Activated CD4-positive, CD25-positive, alpha-beta regulatory T cell treated with anti-CD3 and anti-CD28 coated beads, Interleukin-2, amount 50 U/mL, for 72 hours (primary cell): Measurements from ENCODE around the gene ELL2.

ENCODE experiments used
- DNase-seq: peaks from one replicate; pipeline ENCODE4 v3.0.0; 2021

ELL2 gene

DNA sequence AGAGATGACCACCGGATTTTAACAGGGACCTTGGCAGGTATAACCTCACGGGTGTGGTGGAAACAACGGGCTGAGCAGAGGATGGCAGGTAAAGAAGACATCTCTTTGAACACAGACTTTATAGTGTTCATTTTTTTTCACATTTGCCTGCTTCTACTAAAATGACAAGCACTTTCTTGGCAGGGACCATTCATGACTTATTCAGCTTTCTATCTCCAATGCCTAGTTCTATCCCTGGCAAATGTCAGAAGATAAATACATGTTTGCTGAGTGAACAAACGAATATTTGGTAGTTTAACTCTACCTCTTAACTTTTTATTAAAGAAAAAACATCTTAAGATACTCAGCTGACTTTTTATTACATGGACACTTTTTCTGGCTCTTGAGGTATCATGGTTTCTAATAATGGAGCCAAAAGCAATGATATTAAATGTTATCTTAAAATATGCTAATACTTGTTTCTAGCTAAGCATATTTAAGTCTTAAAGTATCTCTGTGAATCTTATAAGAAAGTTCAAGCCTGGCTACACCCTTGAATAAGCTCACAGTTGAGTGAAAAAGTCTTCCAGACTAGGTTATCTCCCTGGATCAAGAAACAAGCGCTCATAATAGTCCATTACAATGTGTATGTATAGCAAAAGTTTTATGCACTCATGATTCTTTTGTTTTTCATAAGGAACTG lies 8.5 kb downstream of the ELL2 start:
- no peak for DNase-seq

DNA sequence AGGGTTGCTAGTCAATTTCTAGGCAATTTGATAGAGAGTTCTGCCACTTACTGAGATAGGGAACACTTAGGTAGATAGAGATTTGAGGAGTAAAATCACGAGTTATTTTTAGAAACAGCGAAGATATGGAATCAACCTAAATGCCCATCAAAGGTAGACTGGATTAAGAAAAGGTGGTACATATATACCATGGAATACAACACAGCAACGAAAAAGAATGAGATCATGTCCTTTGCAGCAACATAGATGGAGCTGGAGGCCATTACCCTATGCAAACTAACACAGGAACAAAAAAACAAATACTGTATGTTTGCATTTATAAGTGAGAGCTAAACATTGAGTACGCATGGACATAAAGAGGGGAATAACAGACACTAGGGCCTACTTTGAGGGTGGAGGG lies 9.7 kb downstream of the ELL2 start:
- DNase-seq: no peak

DNA sequence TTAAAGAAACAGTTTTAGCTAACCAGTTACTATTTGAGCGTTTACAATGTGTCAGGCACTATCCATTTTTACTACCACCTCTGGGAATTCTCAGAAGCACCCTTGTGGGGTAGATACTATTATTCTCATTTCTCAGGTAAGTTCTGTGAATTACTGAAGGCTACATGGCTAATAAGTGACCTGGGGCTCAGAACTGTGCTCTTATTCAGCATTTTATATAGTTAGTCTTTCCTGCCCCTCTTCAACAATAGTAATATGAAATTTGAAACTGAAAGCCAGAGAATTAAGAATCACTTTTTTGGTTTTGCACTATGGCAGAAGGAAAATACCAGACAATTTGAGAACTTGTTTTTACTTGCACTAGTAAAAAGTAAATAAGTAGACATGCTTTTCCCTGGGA lies 11.8 kb downstream of the ELL2 start:
- DNase-seq: no peak

DNA sequence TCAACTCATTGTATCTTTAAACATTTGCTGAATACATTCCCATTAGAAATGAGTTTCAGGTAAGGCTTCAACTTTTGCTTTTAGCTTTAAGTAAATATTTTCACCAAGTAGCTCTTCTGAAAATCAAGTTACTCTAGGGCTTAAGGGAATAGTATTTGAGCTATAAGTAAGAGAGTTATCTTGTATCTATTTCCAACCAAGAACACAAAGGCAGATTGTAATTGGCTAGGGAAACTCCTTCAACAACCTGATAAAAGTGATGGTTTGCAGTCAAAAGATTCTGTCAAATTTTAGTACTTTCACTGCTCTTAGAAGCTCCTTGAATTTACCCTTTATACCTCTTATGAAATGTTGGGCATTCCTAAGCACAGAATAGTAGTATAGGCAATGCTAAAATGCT lies 13.0 kb downstream of the ELL2 start:
- no peak for DNase-seq

DNA sequence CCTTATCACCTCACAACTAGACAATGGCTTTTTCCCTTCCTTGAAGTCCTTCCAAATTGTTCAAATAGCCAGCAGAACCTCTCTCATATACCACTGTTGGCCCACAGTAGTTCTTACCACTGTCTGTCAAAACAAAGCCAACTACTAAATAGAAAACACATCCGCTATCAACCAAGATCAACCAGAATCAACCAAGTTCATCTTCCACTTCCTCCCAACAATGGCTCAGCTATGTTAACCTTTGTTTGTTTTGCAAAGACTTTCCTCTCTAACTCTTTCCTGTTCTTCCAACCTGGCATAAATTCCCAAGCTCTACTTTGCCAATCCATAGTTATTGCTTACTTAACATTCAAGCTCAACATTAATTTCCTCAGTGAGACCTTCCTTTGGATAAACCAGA lies 15.2 kb downstream of the ELL2 start:
- no peak for DNase-seq

DNA sequence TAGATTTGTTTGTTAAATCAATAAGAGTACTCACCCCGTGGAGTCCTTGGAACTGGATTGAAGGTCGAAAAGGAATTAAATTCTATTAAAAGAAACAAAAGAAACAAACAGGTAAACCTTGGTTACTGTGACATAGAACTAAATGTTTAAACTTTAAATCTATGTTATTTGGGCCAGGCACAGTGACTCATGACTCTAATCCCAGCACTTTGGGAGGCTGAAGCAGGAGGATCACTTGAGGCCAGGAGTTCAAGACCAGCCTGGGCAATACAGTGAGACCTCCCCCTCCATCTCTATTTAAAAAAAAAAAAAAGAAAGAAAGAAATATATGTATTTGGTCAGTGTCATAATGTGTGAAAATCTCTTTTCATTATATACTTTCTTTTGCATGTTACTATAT lies 18.7 kb downstream of the ELL2 start:
- DNase-seq: no peak

DNA sequence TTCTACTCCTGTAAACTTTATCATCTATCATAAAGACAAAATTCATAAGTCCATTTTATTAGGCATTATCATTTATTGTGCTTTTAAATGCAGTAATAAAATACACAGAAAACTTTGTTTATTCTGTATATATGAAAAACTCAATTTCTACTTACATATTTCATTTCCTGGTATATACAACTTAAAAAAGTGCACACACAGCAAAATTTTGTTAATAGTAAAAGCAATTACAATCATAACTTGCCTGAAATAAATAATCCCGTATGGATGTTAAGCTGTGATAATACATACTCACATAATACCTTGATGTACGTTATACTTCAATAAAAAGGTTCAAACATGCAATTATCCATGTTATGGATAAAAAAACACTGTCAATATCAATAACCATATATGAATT lies 19.2 kb downstream of the ELL2 start:
- DNase-seq: no peak

DNA sequence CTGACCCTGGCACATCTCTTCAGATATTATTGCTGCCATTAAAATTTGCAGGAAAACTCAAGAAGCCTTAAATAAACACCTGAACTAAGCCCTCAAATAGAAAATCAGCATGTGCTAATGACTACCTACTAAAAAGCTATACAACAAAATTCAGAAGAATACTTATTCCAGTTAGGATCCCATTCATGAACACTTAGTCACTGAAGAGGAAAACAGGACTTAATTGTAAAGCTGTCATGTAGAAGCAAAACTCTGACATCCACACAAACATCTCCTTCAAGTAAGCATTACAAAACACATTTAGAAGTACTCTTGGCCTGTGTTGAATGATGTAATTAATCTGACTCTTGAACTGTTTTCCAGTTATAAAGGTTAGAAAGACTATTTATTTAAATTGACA lies 19.9 kb downstream of the ELL2 start:
- DNase-seq: no peak

DNA sequence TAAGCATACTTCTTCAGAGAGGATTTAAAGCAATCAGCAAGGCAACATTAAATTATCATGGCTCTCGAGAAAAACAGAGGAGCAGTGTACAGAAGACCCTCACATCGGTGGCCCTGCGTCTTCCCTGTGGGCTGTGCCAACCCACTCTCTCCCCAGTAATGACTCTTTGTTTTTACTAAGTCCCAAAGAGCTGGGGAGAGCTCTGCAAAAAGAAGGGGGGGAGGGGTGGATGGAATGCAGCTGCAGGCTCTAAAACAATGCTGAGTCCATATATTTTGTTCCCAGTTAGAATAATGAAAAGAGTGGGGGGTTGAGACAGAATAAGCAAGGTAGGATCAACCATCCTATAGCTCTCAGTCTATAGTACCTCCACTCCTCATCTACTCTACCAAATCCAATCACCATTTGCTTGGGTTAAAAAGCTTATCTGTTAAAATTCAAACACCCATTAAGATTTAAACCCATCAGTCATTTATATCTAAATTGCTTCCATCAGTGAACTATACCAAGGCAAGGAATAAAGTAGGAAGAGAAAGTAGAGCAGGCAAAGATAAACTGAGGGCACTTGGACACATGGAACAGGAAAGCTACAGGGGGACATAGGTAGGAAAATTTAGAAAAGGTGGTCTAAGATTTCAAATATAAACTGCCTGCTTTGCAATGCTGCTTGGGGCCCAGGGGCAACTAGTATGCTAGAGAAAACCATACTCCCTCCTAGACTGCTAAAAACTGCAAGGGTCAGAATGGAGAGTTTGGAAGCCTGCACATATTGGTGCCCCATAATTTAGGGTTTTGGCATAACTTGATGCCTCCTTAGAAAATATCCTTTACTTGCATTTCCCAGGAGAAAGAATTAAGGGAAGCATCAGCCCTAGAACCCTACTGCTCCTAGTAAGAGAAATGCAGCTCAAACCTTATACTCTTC lies 20.6 kb downstream of the ELL2 start:
- no peak for DNase-seq

DNA sequence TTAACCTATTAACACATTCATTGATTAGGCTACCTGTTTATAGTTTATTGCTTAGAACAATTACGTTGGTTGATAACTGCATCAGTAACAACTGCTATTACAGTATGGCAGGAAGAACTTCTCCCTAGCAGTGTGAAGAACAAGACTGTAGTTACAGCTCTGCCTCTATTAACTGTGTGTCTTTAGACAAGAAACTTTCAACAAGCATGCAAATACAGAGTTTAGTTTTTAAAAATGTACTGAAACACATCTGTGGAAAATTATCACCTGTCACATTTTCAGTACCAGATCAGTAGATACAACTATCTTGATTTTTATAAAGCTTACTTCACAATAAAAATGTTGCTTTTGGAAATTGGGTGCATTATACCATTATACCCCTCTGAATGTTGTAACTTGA lies 22.2 kb downstream of the ELL2 start:
- no peak for DNase-seq

DNA sequence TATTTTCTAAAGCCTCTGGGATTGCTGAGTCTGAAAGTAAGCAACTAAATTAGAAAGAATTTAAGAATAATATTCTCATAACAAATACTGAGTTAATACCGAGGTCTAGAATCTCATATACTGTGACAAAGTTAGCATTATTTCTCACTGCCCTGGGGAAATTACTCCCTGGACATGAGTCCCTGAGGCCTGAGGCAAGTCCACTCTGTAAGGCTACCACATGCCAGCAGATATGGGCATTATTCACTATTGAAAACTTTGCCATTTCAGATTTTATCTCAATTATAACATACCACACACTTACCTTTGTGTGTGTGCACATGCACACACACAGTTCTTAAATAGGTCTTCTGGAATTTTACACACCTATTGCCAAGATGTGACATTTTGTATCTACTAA lies 22.9 kb downstream of the ELL2 start:
- no peak for DNase-seq

DNA sequence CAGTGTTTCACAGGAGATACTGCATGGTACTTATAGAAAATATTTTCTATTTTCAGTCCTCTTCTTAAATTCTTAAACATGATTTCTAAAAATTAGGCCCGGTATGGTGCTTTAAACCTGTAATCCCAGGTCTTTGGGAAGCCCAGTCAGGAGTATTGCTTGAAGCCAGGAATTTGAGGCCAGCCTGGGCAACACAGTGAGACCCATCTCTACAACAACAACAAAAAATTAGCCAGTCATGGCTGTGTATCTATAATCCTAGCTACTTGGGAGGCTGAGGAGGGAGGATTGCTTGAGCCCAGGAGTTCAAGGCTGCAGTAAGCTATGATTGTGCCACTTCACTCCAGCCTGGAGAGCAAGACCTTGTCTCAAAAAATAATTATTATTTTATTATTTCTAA lies 23.3 kb downstream of the ELL2 start:
- DNase-seq: no peak

DNA sequence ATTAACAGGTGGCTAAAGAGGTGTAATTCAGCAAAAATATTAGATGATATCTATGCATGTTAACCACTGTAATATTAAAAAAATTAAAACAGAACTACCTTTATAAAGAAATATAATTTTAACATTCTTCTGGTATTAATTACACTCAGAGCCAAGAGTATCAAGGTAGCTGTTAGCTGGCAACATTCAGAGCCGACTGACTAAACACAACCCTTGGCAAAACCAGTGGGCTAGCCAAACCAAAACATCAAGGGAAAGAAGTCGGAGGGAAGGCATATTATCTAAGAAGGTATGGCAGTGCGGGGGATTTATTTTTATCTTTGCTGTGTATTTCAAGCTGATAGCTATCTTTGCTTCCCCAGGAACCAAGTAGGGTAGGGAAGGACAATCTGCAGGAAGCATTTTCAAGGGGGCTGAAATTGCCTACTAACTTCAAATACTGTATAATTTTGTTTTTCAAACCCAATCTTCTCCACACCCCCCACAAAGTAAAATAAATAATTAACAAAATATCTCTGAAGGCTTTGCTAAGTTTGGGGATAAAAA lies 24.0 kb downstream of the ELL2 start:
- no peak for DNase-seq

DNA sequence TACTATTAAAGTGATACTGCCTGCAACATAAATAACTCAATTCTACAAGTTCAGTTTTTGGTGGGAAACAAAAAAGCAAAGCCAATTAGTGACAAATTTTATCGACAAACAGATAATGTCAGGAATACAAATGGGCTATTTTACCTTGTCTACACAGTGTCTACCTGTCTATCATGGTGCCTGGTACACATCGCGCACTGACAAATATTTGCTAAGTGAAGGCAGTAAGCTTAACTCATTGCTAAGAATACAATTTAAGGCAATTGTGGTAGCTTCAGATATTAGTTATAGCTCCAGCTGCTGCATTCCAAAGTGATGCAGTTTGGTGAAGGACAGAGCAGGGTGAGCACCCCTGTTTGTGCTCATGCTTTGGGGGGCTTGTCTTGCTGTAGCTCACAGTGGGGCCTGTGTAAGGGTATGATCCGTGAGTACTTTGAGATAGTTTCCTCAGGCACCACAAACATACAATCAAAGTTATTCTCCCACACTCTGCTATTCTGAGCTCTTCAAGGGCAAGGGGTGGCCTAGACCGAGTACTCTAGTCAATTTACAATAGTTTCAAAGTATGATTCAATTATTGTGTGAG lies 24.7 kb downstream of the ELL2 start:
- DNase-seq: no peak

DNA sequence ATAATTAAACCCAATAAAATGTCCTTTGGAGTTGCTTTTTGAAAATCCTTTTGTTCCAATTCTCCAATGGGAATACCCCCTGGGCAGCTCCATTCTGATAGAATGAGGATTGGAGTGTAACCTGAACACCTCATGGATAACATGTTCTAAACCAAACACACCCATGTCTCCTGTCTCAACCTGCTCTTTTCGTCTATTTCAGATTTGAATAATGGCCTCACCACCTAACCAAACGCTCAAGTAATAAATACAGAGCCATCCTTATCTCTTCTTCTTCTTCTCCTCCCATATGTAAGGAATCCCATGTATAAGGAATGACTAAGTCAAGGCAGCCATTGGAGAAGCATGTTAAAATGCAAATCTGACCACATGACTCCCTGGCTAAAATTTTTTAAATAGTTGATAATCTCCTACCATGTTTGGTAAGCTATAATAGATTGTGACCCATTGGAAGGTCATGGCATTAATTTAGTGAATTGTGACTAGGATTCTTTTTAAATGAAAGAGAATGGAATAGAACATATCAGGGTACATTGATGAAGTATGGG lies 26.0 kb downstream of the ELL2 start:
- DNase-seq: no peak

DNA sequence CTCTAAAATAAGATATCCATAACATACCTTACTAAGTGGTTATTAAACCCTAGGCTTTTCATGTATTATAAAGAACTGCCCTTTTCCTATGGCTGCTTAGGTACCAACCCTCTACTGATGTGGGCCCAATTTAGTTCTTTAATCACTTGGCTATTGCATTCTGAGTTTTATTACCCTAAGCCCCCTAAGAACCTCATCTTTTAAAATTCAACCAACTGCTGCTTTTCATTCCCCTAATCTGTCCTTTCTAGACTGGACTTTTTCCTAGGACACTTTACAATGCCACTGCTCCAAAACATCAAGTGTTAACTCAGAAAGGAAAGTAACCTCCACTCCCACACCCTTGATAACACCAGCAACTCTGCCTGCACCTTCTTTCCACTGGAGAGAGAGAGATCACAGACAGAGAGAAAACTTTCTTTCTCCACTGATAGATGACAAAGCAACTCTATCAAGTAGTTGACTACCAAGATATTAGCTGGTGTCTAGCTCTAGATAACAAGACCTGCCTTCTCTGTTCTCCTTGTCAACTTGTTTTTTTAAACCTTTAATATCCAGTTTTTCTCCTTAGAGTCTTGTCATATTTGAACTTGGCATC lies 27.3 kb downstream of the ELL2 start:
- DNase-seq: no peak

DNA sequence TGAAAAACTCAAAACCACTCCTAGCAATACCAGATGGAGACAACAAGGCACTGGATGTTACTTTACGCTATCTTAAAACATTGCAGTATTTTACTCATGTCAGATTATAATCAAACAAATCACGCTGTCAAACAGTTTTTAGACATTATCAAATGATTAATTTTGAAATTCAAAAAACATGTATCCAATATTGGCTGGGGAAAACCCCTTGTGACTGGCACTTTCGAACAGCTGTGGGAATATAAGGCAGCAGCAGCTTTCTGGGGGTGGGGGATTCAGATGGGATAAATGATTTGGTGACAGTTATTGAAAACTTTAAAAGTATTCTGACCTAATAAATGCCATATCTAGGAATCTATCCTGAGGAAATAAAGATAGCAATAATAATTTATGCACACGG lies 28.7 kb downstream of the ELL2 start:
- DNase-seq: no peak

DNA sequence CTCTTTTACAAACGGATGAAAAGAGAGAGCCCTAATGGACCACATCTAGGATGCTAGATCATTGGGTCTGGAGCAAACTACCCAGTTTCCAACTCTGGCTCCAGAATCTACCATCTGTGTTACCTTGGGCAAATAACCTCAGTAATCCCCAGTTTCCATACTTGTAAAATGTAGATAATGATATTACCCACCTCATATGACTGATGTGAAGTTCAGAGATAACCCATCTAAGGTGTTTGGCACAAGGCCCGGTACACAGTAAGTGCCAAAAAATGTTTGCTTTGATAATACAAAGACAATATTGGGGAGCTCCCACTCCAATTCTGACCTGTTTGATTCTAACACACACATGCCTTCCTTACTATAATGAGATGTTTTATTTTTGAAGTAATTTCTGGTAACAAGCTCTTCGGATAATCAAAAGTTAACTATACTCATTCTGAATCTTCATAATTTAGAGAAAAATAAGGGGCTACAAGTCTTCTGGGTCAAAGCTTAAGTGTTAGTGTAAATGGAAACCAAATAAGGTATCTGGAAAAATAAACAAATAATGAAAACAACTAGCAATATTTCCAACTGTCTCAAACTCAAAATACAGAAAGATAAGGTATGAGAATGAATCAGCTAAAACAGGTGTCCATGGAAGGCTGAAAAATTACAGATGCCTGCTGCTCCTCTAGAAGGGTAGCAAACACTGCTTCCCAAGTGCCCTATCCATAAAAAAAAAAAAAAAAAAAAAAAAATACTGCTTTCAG lies 30.4 kb downstream of the ELL2 start:
- DNase-seq: no peak

DNA sequence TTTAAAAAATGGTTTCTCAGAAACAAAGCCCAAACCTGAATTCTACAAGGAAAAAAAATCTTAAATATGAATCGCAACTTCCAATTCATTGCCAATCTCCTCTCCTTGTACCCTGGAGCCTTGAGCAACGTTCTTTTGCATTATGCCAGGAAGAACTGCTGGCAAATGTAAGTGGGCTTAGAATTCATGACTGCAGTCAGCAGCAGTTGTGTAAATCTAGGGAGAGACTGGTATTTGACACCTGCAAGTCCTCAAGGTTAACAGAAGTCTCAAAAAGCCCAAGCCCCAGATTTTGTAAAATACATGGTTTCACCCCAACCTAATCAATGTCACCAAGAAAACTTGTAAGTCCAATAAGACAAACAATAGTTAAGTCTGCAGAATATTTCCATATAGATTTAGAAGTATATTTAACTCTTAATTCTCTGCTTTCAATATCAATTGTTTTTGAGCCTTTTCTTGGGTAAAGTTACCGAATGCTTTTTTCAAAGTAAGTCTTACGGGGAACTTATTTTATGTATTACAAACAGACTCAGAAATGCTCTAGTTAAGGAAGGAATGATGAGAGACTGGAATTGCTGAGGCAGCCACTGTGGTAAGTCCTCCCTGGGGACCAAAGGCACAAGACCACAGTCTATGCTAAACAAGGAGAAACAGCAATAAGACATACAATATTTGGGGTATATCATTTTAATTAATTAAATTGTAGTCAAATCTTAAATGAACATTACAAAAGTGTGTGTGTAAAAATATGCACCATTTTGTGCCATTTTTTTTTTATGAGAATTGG lies 31.3 kb downstream of the ELL2 start:
- DNase-seq: no peak

DNA sequence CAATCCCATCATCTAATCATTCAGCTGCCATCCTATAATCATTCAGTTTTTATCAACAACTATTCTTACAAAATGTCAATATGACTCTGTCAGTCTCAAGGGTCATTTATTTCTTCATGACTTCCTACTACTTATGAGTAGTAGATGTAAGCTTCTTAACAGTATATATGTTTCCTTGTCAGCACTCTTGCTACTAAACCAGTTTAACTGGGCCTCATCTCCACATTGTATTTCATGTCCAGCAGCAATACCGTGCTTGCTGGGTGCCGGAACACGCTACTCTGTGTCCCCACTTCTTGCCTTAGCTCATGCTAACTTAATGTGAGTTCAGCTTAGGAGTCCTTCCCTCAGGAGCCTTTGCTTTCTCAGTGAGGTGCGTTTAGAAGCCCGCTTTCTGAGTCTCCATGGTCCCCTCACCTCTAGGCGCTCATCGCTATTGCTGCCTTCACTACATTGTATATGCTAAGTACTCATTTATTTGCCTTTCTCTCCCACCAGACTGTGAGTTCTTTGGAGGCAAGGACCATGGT lies 32.9 kb downstream of the ELL2 start:
- DNase-seq: no peak
